SK-N-SH (cell line): ENCODE data around the gene OAS1. TPM values are rescaled to one million over a fixed set of nuclear protein-coding genes. Genes with fewer than 3 reads are reported as not detected.

Source experiments
- CTCF ChIA-PET: fragments of 300-600, 350-600 bp; formaldehyde crosslinking; extraction: SDS; loops from one replicate; lab custom pipeline; 2021; lab: Yijun Ruan, JAX
- POLR2A ChIA-PET: fragments of 350-600 bp; sonication (Branson Sonifier 250); formaldehyde crosslinking; extraction: SDS; loops from one replicate; lab custom pipeline; 2020; ENCODE audit warnings: antibody characterized with exemption, inconsistent platforms; lab: Yijun Ruan, JAX
- DNase-seq: peaks from one replicate; pipeline ENCODE4 v3.0.0; 2012
- H2AFZ ChIP-seq: fragments of 200-600 bp; sonication (generic); 2 replicates; pipeline ENCODE4 v1.8.1; 2016; ENCODE audit warnings: antibody characterized with exemption, mild to moderate bottlenecking, low read depth
- H3F3A ChIP-seq: fragments of 200-600 bp; sonication (generic); replicated peaks from 2 replicates; pipeline ENCODE3; 2016; ENCODE audit warnings: antibody characterized with exemption, mild to moderate bottlenecking; ENCODE audit not compliant: insufficient read depth
- H3K27ac ChIP-seq, 2 experiments: fragments of 200-500 bp in 1 of 2; fragments of 200-600 bp in 1 of 2; sonication (Bioruptor generic) in 1 of 2; sonication (generic), shearing (Covaris generic) in 1 of 2; 2 replicates each; pipeline versions ENCODE4 v1.5.1 to v1.6.1; 2014 to 2016; ENCODE audit warnings: low read depth in 2 of 2, inconsistent platforms in 1 of 2, low read length in 1 of 2, mild to moderate bottlenecking in 1 of 2, mixed read lengths in 1 of 2
- H3K27me3 ChIP-seq: fragments of 200-600 bp; sonication (generic), shearing (Covaris generic); 2 replicates; pipeline ENCODE4 v1.6.1; 2016; ENCODE audit warnings: mixed run types; ENCODE audit not compliant: insufficient read depth
- H3K36me3 ChIP-seq, 2 experiments: fragments of 200-500 bp in 1 of 2; fragments of 200-600 bp in 1 of 2; sonication (Bioruptor generic) in 1 of 2; sonication (generic) in 1 of 2; replicated peaks in 1 of 2; 2 replicates each; pipeline versions ENCODE3 to v1.5.1; 2014 to 2016; ENCODE audit warnings: low read length in 1 of 2, mild to moderate bottlenecking in 1 of 2; ENCODE audit not compliant: insufficient read depth in 2 of 2, control insufficient read depth in 1 of 2
- H3K4me1 ChIP-seq, 2 experiments: fragments of 200-500 bp in 1 of 2; fragments of 200-600 bp in 1 of 2; sonication (Bioruptor generic) in 1 of 2; sonication (generic), shearing (Covaris generic) in 1 of 2; 2 replicates each; pipeline versions ENCODE4 v1.5.1 to v1.6.1; 2014 to 2016; ENCODE audit warnings: low read depth in 1 of 2, low read length in 1 of 2, mixed run types in 1 of 2; ENCODE audit not compliant: insufficient read depth in 2 of 2, control insufficient read depth in 1 of 2
- H3K4me2 ChIP-seq: fragments of 200-600 bp; sonication (generic), shearing (Covaris generic); 2 replicates; pipeline ENCODE4 v1.6.1; 2017; ENCODE audit warnings: mixed run types
- H3K4me3 ChIP-seq, 2 experiments: fragments of 200-500 bp in 1 of 2; fragments of 200-600 bp in 1 of 2; sonication (Bioruptor generic) in 1 of 2; sonication (generic), shearing (Covaris generic) in 1 of 2; 2 replicates each; pipeline versions ENCODE4 v1.5.1 to v1.8.1; 2014 to 2016; ENCODE audit warnings: low read depth in 2 of 2, inconsistent platforms in 1 of 2, low read length in 1 of 2, mild to moderate bottlenecking in 1 of 2, mixed read lengths in 1 of 2, moderate library complexity in 1 of 2
- H3K79me2 ChIP-seq: fragments of 200-600 bp; sonication (generic); 2 replicates; pipeline ENCODE4 v1.8.1; 2017; ENCODE audit warnings: mild to moderate bottlenecking; ENCODE audit not compliant: insufficient read depth
- H3K9ac ChIP-seq: fragments of 200-600 bp; sonication (generic); 2 replicates; pipeline ENCODE4 v1.6.1; 2017; ENCODE audit warnings: mixed run types
- H3K9me2 ChIP-seq: fragments of 200-600 bp; sonication (generic); 2 replicates; pipeline ENCODE4 v1.6.1; 2017; ENCODE audit warnings: mixed run types
- H3K9me3 ChIP-seq: fragments of 200-600 bp; sonication (generic); 2 replicates; pipeline ENCODE4 v1.6.1; 2017; ENCODE audit warnings: mixed run types, mild to moderate bottlenecking, moderate library complexity
- H4K20me1 ChIP-seq: fragments of 200-600 bp; sonication (generic); 2 replicates; pipeline ENCODE4 v1.6.1; 2017; ENCODE audit warnings: mild to moderate bottlenecking, mixed run types; ENCODE audit not compliant: insufficient read depth
- CTCF ChIP-seq: fragments of 200-600 bp; sonication (generic); IDR thresholded peaks from 2 replicates; pipeline ENCODE4 v1.6.1; 2017; ENCODE audit warnings: antibody characterized with exemption, mild to moderate bottlenecking, moderate library complexity
- FOSL2 ChIP-seq: IDR thresholded peaks from 2 replicates; pipeline ENCODE4 v1.4.0; 2012; ENCODE audit warnings: low read depth, mild to moderate bottlenecking, moderate library complexity, borderline replicate concordance
- FOXM1 ChIP-seq: IDR thresholded peaks from 2 replicates; pipeline ENCODE4 v1.4.0; 2012; ENCODE audit warnings: low read depth, mild to moderate bottlenecking
- GATA2 ChIP-seq: sonication (generic); formaldehyde crosslinking; IDR thresholded peaks from 2 replicates; pipeline ENCODE4 v1.5.0; 2020; ENCODE audit warnings: mild to moderate bottlenecking, missing genetic modification reagents
- IRF3 ChIP-seq: fragments of 150-350 bp; IDR thresholded peaks from 2 replicates; pipeline ENCODE4 v1.6.1; 2016; ENCODE audit warnings: mild to moderate bottlenecking, low read depth, low read length
- JUND ChIP-seq: IDR thresholded peaks from 2 replicates; pipeline ENCODE4 v1.4.0; 2012
- MEF2A ChIP-seq: IDR thresholded peaks from 2 replicates; pipeline ENCODE4 v1.4.0; 2012; ENCODE audit warnings: low read depth, borderline replicate concordance
- MXI1 ChIP-seq: IDR thresholded peaks from 2 replicates; pipeline ENCODE4 v1.6.1; 2012; ENCODE audit warnings: mild to moderate bottlenecking, low read depth, low read length, improper control_type of control experiment
- NRF1 ChIP-seq: IDR thresholded peaks from 2 replicates; pipeline ENCODE4 v1.6.1; 2012; ENCODE audit warnings: low read depth, mild to moderate bottlenecking, low read length
- PBX3 ChIP-seq: IDR thresholded peaks from 2 replicates; pipeline ENCODE4; 2012
- POLR2AphosphoS5 ChIP-seq: IDR thresholded peaks from 2 replicates; pipeline ENCODE4 v1.6.1; 2012; ENCODE audit warnings: low read depth, low read length
- RAD21 ChIP-seq: IDR thresholded peaks from 2 replicates; pipeline ENCODE4 v1.6.1; 2012; ENCODE audit warnings: mild to moderate bottlenecking, low read length
- RFX5 ChIP-seq: IDR thresholded peaks from 2 replicates; pipeline ENCODE4 v1.6.1; 2012; ENCODE audit warnings: mild to moderate bottlenecking, improper control_type of control experiment, low read length
- SIN3A ChIP-seq: IDR thresholded peaks from 2 replicates; pipeline ENCODE4 v1.6.1; 2012; ENCODE audit warnings: low read depth, mild to moderate bottlenecking, low read length, moderate library complexity, borderline replicate concordance
- SMC3 ChIP-seq: IDR thresholded peaks from 2 replicates; pipeline ENCODE4 v1.6.1; 2012; ENCODE audit warnings: low read depth, low read length, improper control_type of control experiment
- TEAD4 ChIP-seq: IDR thresholded peaks from 2 replicates; pipeline ENCODE4 v1.4.0; 2012; ENCODE audit warnings: mild to moderate bottlenecking, borderline replicate concordance; ENCODE audit not compliant: insufficient read depth
- USF2 ChIP-seq: fragments of 150-350 bp; IDR thresholded peaks from 2 replicates; pipeline ENCODE4 v1.6.1; 2017; ENCODE audit warnings: antibody characterized with exemption, low read length, low read depth, borderline replicate concordance
- YY1 ChIP-seq: IDR thresholded peaks from 2 replicates; pipeline ENCODE4 v1.4.0; 2012; ENCODE audit warnings: low read depth, mild to moderate bottlenecking
- WGBS: methylation state at CpG from one replicate; pipeline ENCODE4 v1.1.6; 2017; ENCODE audit warnings: low lambda C conversion rate; 5-methylcytosine and 5-hydroxymethylcytosine counted together
- polyA plus RNA-seq, 3 experiments: library from polyadenylated mRNA; depleted of rRNA; stranded (reverse); fragments of >200 nt; gene quantifications; 2 replicates each; pipeline ENCODE4 v1.2.3, GENCODE V29; 2012

The OAS1 gene
- polyA plus RNA-seq, 1 of the 3 experiments (the other 2 are of a cell fraction): 1.1 TPM

- 49% methylated on average over 3 of the region's 3 CpGs for WGBS
- DNase-seq: no peak
- H3K4me2 ChIP-seq: no peak overlapping the region
Observed at GRCh38 chr12:112929715-112930114, 23.0 kb downstream of the OAS1 start.

GRCh38 chr12:112930350-112930749 is 23.6 kb downstream of the OAS1 start:
- 70% methylated on average over 1 of the region's 2 CpGs for WGBS
- Histone ChIP-seq H3K4me2 (no peak overlapping the region), H3K27ac (no peak overlapping the region), H3K36me3 (no peaks in the 10 kb centered on the region), H3K4me1 (no peaks in the 10 kb centered on the region; a peak in 1 of 4 replicates), H4K20me1 (no peaks in the 10 kb centered on the region), H3K79me2 (no peaks in the 10 kb centered on the region), H3K9me3 (no peaks in the 10 kb centered on the region), H3K9me2 (no peaks in the 10 kb centered on the region), H3F3A (no peaks in the 10 kb centered on the region), H3K27me3 (no peaks in the 10 kb centered on the region), H3K9ac (no peak overlapping the region), H2AFZ (no peak overlapping the region), H3K4me3 (no peak overlapping the region)
- ChIA-PET CTCF (interaction anchor here (1.5 kb wide), 1 partner anchor 9 kb away, joined by 4 read pairs; no protein-coding TSS in a partner anchor), POLR2A (no interaction called here)
- no peak for DNase-seq
- TF ChIP-seq SMC3 (no peak), MXI1 (no peak), JUND (no peak), IRF3 (no peak), CTCF (no peak), SIN3A (no peak), FOSL2 (no peak), TEAD4 (no peak)

More at GRCh38 chr12:112929715-112930114, 23.0 kb downstream of the OAS1 start:
- no peak overlapping the region for H2AFZ ChIP-seq
- H4K20me1 ChIP-seq: no peaks in the 10 kb centered on the region
- H3K9me2 ChIP-seq: no peaks in the 10 kb centered on the region
- no peak overlapping the region for H3K4me3 ChIP-seq
- H3F3A ChIP-seq: no peaks in the 10 kb centered on the region
- POLR2A ChIA-PET: no interaction called here
- H3K79me2 ChIP-seq: no peaks in the 10 kb centered on the region
- no peaks in the 10 kb centered on the region for H3K36me3 ChIP-seq
- CTCF ChIA-PET: interaction anchor here (1.1 to 1.5 kb wide), 2 partner anchors 9 to 119 kb away, joined by 3 to 4 read pairs; no protein-coding TSS in a partner anchor
- no peak overlapping the region for H3K27ac ChIP-seq
- H3K9me3 ChIP-seq: no peaks in the 10 kb centered on the region
- TF ChIP-seq NRF1: no peak
- no peak for TF ChIP-seq USF2
- TF ChIP-seq RFX5: no peak
- TF ChIP-seq IRF3: no peak
- no peak for TF ChIP-seq PBX3
- no peak for TF ChIP-seq MEF2A
- no peak for TF ChIP-seq RAD21
- TF ChIP-seq GATA2: no peak
- no peak for TF ChIP-seq POLR2AphosphoS5
- no peak for TF ChIP-seq YY1
- no peak for TF ChIP-seq FOXM1
- no peak for TF ChIP-seq SIN3A
- no peak for TF ChIP-seq JUND
- no peaks in the 10 kb centered on the region; a peak in 1 of 4 replicates for H3K4me1 ChIP-seq
- no peaks in the 10 kb centered on the region for H3K27me3 ChIP-seq
- H3K9ac ChIP-seq: no peak overlapping the region
